Measurements from ENCODE around the gene HORMAD2.

Gene HORMAD2

GRCh38 chr22:30170129-30170528, 89.9 kb downstream of the HORMAD2 start:
- no peak for DNase-seq

GRCh38 chr22:30171008-30171407, 90.7 kb downstream of the HORMAD2 start:
- DNase-seq, result no peak

- DNase-seq, result no peak
Observed at GRCh38 chr22:30175690-30176288, 95.5 kb downstream of the HORMAD2 start.

- DNase-seq, result no peak
Observed at GRCh38 chr22:30176431-30176830, 96.2 kb downstream of the HORMAD2 start.

GRCh38 chr22:30178181-30179126, 98.2 kb downstream of the HORMAD2 start:
- no peak for DNase-seq

- no peak for DNase-seq
Observed at GRCh38 chr22:30180616-30181015, 100.4 kb downstream of the HORMAD2 start.

- DNase-seq, result no peak
Observed at GRCh38 chr22:30181459-30182349, 101.4 kb downstream of the HORMAD2 start.

GRCh38 chr22:30182350-30182745, 102.1 kb downstream of the HORMAD2 start:
- DNase-seq, result no peak

- DNase-seq, result no peak
Observed at GRCh38 chr22:30182815-30183214, 102.6 kb downstream of the HORMAD2 start.

GRCh38 chr22:30183271-30183670, 103.0 kb downstream of the HORMAD2 start:
- no peak for DNase-seq

- no peak for DNase-seq
Observed at GRCh38 chr22:30183861-30184278, 103.6 kb downstream of the HORMAD2 start.

GRCh38 chr22:30185129-30185528, 104.9 kb downstream of the HORMAD2 start:
- no peak for DNase-seq

- DNase-seq, result no peak
Observed at GRCh38 chr22:30185549-30185948, 105.3 kb downstream of the HORMAD2 start.

GRCh38 chr22:30186041-30186440, 105.8 kb downstream of the HORMAD2 start:
- DNase-seq, result no peak

- no peak for DNase-seq
Observed at GRCh38 chr22:30186510-30186909, 106.2 kb downstream of the HORMAD2 start.

- no peak for DNase-seq
Observed at GRCh38 chr22:30187094-30187493, 106.8 kb downstream of the HORMAD2 start.

- DNase-seq, result no peak
Observed at GRCh38 chr22:30187529-30188407, 107.5 kb downstream of the HORMAD2 start.

- no peak for DNase-seq
Observed at GRCh38 chr22:30188911-30189310, 108.6 kb downstream of the HORMAD2 start.

GRCh38 chr22:30190574-30190973, 110.3 kb downstream of the HORMAD2 start:
- DNase-seq, result no peak

GRCh38 chr22:30191040-30191701, 110.9 kb downstream of the HORMAD2 start:
- DNase-seq, result no peak

- no peak for DNase-seq
Observed at GRCh38 chr22:30192427-30192826, 112.2 kb downstream of the HORMAD2 start.

Data from DMS79 treated with DMSO at 0.1 percent for 48 hours (cell line).